CD14-positive monocyte (primary cell): ENCODE data around the gene SERPINB1. TPM values are rescaled to one million over a fixed set of nuclear protein-coding genes. Genes with fewer than 3 reads are reported as not detected.

Source experiments
- DNase-seq, 3 donors: peaks; one replicate each; pipeline ENCODE4 v3.0.0-alpha.2; 2011 to 2022
- H2AFZ ChIP-seq: 2 replicates; pipeline ENCODE4 v1.6.0; 2012; ENCODE audit warnings: mild to moderate bottlenecking, low read depth, low read length, inconsistent platforms; ENCODE audit not compliant: insufficient read depth, poor library complexity, severe bottlenecking
- H3K27ac ChIP-seq, 2 donors: 1 replicate in 1 of 2; 2 replicates in 1 of 2; pipeline ENCODE4 v1.5.1; 2012 to 2013; ENCODE audit warnings: low read length in 2 of 2, control low read depth in 1 of 2, inconsistent platforms in 1 of 2, low read depth in 1 of 2, mild to moderate bottlenecking in 1 of 2
- H3K27me3 ChIP-seq, 2 donors: one replicate each; pipeline versions ENCODE4 v1.6.0 to v1.6.1; 2011 to 2013; ENCODE audit warnings: low read length in 2 of 2; ENCODE audit not compliant: control insufficient read depth in 2 of 2, insufficient read depth in 2 of 2
- H3K36me3 ChIP-seq, 2 donors: replicated peaks in 1 of 2; 1 replicate in 1 of 2; 2 replicates in 1 of 2; pipeline versions ENCODE4 v1.5.1 to v1.6.1; 2012 to 2013; ENCODE audit warnings: low read length in 2 of 2, control low read depth in 1 of 2, inconsistent platforms in 1 of 2, mild to moderate bottlenecking in 1 of 2; ENCODE audit not compliant: insufficient read depth in 2 of 2, control insufficient read depth in 1 of 2
- H3K4me1 ChIP-seq, 2 donors: 1 replicate in 1 of 2; 2 replicates in 1 of 2; pipeline versions ENCODE4 v1.5.1 to v1.6.1; 2012 to 2013; ENCODE audit warnings: low read length in 2 of 2, control low read depth in 1 of 2, inconsistent platforms in 1 of 2, mild to moderate bottlenecking in 1 of 2, moderate library complexity in 1 of 2; ENCODE audit not compliant: insufficient read depth in 2 of 2, control insufficient read depth in 1 of 2
- H3K4me2 ChIP-seq: replicated peaks from 2 replicates; pipeline ENCODE3; 2012; ENCODE audit warnings: low read length, moderate library complexity, mild to moderate bottlenecking; ENCODE audit not compliant: poor library complexity, severe bottlenecking; ENCODE audit errors: extremely low read depth
- H3K4me3 ChIP-seq, 3 experiments: fragments of 200-600 bp in 1 of 3; sonication (generic) in 1 of 3; replicated peaks in 1 of 3; 1 replicate in 2 of 3; 2 replicates in 1 of 3; pipeline ENCODE4 v1.5.1; 2011 to 2013; ENCODE audit warnings: low read length in 3 of 3, mild to moderate bottlenecking in 3 of 3, control low read depth in 2 of 3, low read depth in 2 of 3, inconsistent platforms in 1 of 3, moderate library complexity in 1 of 3
- H3K79me2 ChIP-seq: 2 replicates; pipeline ENCODE4 v1.6.0; 2012; ENCODE audit warnings: mild to moderate bottlenecking, control low read depth, inconsistent platforms, low read length, moderate library complexity; ENCODE audit not compliant: insufficient read depth
- H3K9ac ChIP-seq: 2 replicates; pipeline ENCODE4 v1.6.0; 2017; ENCODE audit warnings: low read length, mild to moderate bottlenecking; ENCODE audit not compliant: insufficient read depth, poor library complexity, severe bottlenecking
- H3K9me3 ChIP-seq, 2 donors: replicated peaks in 1 of 2; 1 replicate in 1 of 2; 2 replicates in 1 of 2; pipeline versions ENCODE4 v1.5.1 to v1.6.1; 2012 to 2013; ENCODE audit warnings: low read length in 2 of 2, control low read depth in 1 of 2; ENCODE audit not compliant: control insufficient read depth in 1 of 2, insufficient read depth in 1 of 2
- H4K20me1 ChIP-seq: 2 replicates; pipeline ENCODE4 v1.6.0; 2012; ENCODE audit warnings: mild to moderate bottlenecking, low read length, control low read depth, moderate library complexity; ENCODE audit not compliant: insufficient read depth
- H3K27ac Mint-ChIP-seq, 7 donors: one replicate each; pipeline ENCODE4 v1.8.0; 2020; ENCODE audit warnings: mild to moderate bottlenecking in 7 of 7, mixed read lengths in 7 of 7, moderate library complexity in 6 of 7, inconsistent platforms in 2 of 7
- H3K27me3 Mint-ChIP-seq, 3 donors: one replicate each; pipeline ENCODE4 v1.8.0; 2021 to 2022; ENCODE audit warnings: low read depth in 3 of 3, mild to moderate bottlenecking in 3 of 3, mixed read lengths in 3 of 3, moderate library complexity in 3 of 3, inconsistent platforms in 1 of 3
- H3K36me3 Mint-ChIP-seq, 2 donors: one replicate each; pipeline ENCODE4 v1.8.0; 2020; ENCODE audit warnings: mixed read lengths in 2 of 2, inconsistent platforms in 1 of 2, mild to moderate bottlenecking in 1 of 2
- H3K4me1 Mint-ChIP-seq: one replicate; pipeline ENCODE4 v1.8.0; 2020; ENCODE audit warnings: mild to moderate bottlenecking, mixed read lengths
- H3K4me3 Mint-ChIP-seq, 2 donors: one replicate each; pipeline ENCODE4 v1.8.0; 2020; ENCODE audit warnings: mild to moderate bottlenecking in 2 of 2, mixed read lengths in 2 of 2, moderate library complexity in 1 of 2
- H3K9me3 Mint-ChIP-seq, 7 donors: one replicate each; pipeline ENCODE4 v1.8.0; 2020 to 2022; ENCODE audit warnings: mixed read lengths in 7 of 7, mild to moderate bottlenecking in 6 of 7, moderate library complexity in 6 of 7, inconsistent platforms in 2 of 7
- CTCF ChIP-seq: fragments of 200-600 bp; IDR thresholded peaks from one replicate; pipeline ENCODE4 v1.8.0; 2022; ENCODE audit warnings: antibody characterized with exemption, mild to moderate bottlenecking
- WGBS: methylation state at CpG from one replicate; pipeline ENCODE4 v1.1.5; 2013; ENCODE audit warnings: missing lambda C conversion rate; ENCODE audit not compliant: insufficient coverage; 5-methylcytosine and 5-hydroxymethylcytosine counted together
- intact Hi-C, 2 donors: fragments of 100-400 bp; cut with micrococcal nuclease; formaldehyde crosslinking; loops; one replicate each; pipeline versions ENCODE4 v1.15.0 to v1.15.1; 2023
- polyA plus RNA-seq, 3 donors: library from polyadenylated mRNA; depleted of rRNA in 1 of 3; unstranded in 2 of 3; stranded (reverse) in 1 of 3; fragments of 300-500 nt in 2 of 3; fragments of >200 nt in 1 of 3; fragmentation: Illumina TruSeq in 2 of 3; gene quantifications; 1 replicate in 2 of 3; 2 replicates in 1 of 3; pipeline ENCODE4 v1.2.3, GENCODE V29; 2012 to 2021

Gene SERPINB1
- polyA plus RNA-seq, 3 donors: 126 to 307 (median 306) TPM

- Mint-ChIP-seq H3K4me1 (peaks cover 66% of the 10 kb centered on the region), H3K9me3 (peaks cover 0 to 2% (median 0%) of the 10 kb centered on the region in 7 donors), H3K4me3 (peak overlapping the region in 1 of 2 donors; percentile 23), H3K27me3 (peaks cover 1 to 10% (median 5%) of the 10 kb centered on the region in 3 donors), H3K36me3 (peaks cover 2 to 14% of the 10 kb centered on the region in 2 donors), H3K27ac (peak overlapping the region in 4 of 7 donors; percentile 5 to 27 (median 20))
- no peaks in the 10 kb centered on the region for H3K36me3 ChIP-seq
- peaks cover 7% of the 10 kb centered on the region for H3K79me2 ChIP-seq
- H3K4me1 ChIP-seq: peaks cover 38 to 61% of the 10 kb centered on the region in 2 donors
- H3K27me3 ChIP-seq: no peaks in the 10 kb centered on the region
- no peak overlapping the region for H3K9ac ChIP-seq
- no peak overlapping the region for H3K4me2 ChIP-seq
- no peak for TF ChIP-seq CTCF
- no peak for DNase-seq
- no peak overlapping the region for H3K27ac ChIP-seq
- no peak overlapping the region for H2AFZ ChIP-seq
- intact Hi-C loops: no loop called here
- no peaks in the 10 kb centered on the region for H3K9me3 ChIP-seq
- WGBS: 100% methylated on average over 2 of the region's 2 CpGs
- no peak overlapping the region for H3K4me3 ChIP-seq
- no peaks in the 10 kb centered on the region for H4K20me1 ChIP-seq
Measured at GRCh38 chr6:2877960-2878359, 36.3 kb upstream of the SERPINB1 start.

- intact Hi-C loops: no loop called here
- Histone ChIP-seq H3K4me2 (peak overlapping the region; percentile 85), H3K4me3 (peak overlapping the region in 1 of 3 experiments; percentile 81), H3K9me3 (no peaks in the 10 kb centered on the region), H2AFZ (peak overlapping the region; percentile 59), H3K79me2 (peaks cover 7% of the 10 kb centered on the region), H3K27ac (peak overlapping the region; percentile 81 to 90), H3K9ac (no peak overlapping the region), H3K36me3 (no peaks in the 10 kb centered on the region), H4K20me1 (no peaks in the 10 kb centered on the region), H3K27me3 (no peaks in the 10 kb centered on the region), H3K4me1 (peaks cover 42 to 66% of the 10 kb centered on the region in 2 donors)
- Mint-ChIP-seq H3K27ac (peak overlapping the region; percentile 95 to 99 (median 97)), H3K36me3 (peaks cover 6 to 16% of the 10 kb centered on the region in 2 donors), H3K9me3 (peaks cover 0 to 9% (median 4%) of the 10 kb centered on the region in 7 donors), H3K27me3 (peaks cover 1 to 10% (median 5%) of the 10 kb centered on the region in 3 donors), H3K4me3 (peak overlapping the region; percentile 88 to 92), H3K4me1 (peaks cover 72% of the 10 kb centered on the region)
- no peak for DNase-seq
- TF ChIP-seq CTCF: no peak
- 85% methylated on average over 9 of the region's 13 CpGs for WGBS
Measured at GRCh38 chr6:2877057-2877882, 35.6 kb upstream of the SERPINB1 start.
